IMR-90 (cell line): ENCODE results near the gene XYLB. TPM values are rescaled to one million over a fixed set of nuclear protein-coding genes. Genes with fewer than 3 reads are reported as not detected.

ENCODE experiments used
- ATAC-seq: fragments of 200-7000 bp; cut with Tn5 transposase; 2 replicates; pipeline ENCODE4 v1.9.1; 2020; ENCODE audit warnings: low read depth, mild to moderate bottlenecking, moderate library complexity
- BruUV-seq: library from RNA; stranded (reverse); fragments of 400-500 nt; replicated peaks from 2 replicates; lab custom pipeline; 2021; lab: Mats Ljungman, UMichigan
- CTCF ChIA-PET: fragments of 300-600 bp; formaldehyde crosslinking; extraction: SDS; loops from one replicate; lab custom pipeline; 2021; ENCODE audit warnings: antibody characterized with exemption; lab: Yijun Ruan, JAX
- POLR2A ChIA-PET: fragments of 300-600 bp; sonication (Branson Sonifier 250); formaldehyde crosslinking; loops from one replicate; lab custom pipeline; 2022; ENCODE audit warnings: antibody characterized with exemption; ENCODE audit not compliant: unreplicated experiment; lab: Charles Lee
- DNase-seq: peaks from one replicate; pipeline ENCODE4 v3.0.0; 2013
- H2AFZ ChIP-seq: replicated peaks from 2 replicates; pipeline ENCODE3; 2013; ENCODE audit warnings: low read length, mild to moderate bottlenecking; ENCODE audit not compliant: poor library complexity
- H2AK5ac ChIP-seq: 2 replicates; pipeline ENCODE4 v1.6.1; 2013; ENCODE audit warnings: low read depth, low read length, inconsistent platforms
- H2AK9ac ChIP-seq: replicated peaks from 2 replicates; pipeline ENCODE3; 2013; ENCODE audit warnings: mild to moderate bottlenecking, low read depth, low read length, moderate library complexity; ENCODE audit not compliant: poor library complexity
- H2BK120ac ChIP-seq: 2 replicates; pipeline ENCODE4 v1.6.1; 2013; ENCODE audit warnings: low read depth, low read length, inconsistent platforms
- H2BK15ac ChIP-seq: 3 replicates; pipeline ENCODE4 v1.6.1; 2013; ENCODE audit warnings: low read depth, low read length, inconsistent platforms
- H2BK20ac ChIP-seq: 2 replicates; pipeline ENCODE4 v1.6.1; 2013; ENCODE audit warnings: low read depth, mild to moderate bottlenecking, inconsistent platforms, low read length, moderate library complexity
- H2BK5ac ChIP-seq: 2 replicates; pipeline ENCODE4 v1.6.1; 2013; ENCODE audit warnings: mild to moderate bottlenecking, low read depth, low read length, inconsistent platforms; ENCODE audit not compliant: poor library complexity, severe bottlenecking
- H3K14ac ChIP-seq: replicated peaks from 2 replicates; pipeline ENCODE4 v1.6.1; 2013; ENCODE audit warnings: low read depth, low read length, inconsistent platforms
- H3K18ac ChIP-seq: 2 replicates; pipeline ENCODE4 v1.6.1; 2013; ENCODE audit warnings: low read depth, low read length, control low read depth
- H3K23ac ChIP-seq: 2 replicates; pipeline ENCODE4 v1.6.1; 2013; ENCODE audit warnings: low read depth, low read length, inconsistent platforms
- H3K27ac ChIP-seq: 2 replicates; pipeline ENCODE4 v1.5.1; 2013; ENCODE audit warnings: mild to moderate bottlenecking, control low read depth, low read length; ENCODE audit not compliant: insufficient read depth
- H3K27me3 ChIP-seq: 2 replicates; pipeline ENCODE4 v1.6.1; 2013; ENCODE audit warnings: low read length; ENCODE audit not compliant: control insufficient read depth, insufficient read depth
- H3K36me3 ChIP-seq: 2 replicates; pipeline ENCODE4 v1.6.1; 2013; ENCODE audit warnings: low read length, mixed read lengths; ENCODE audit not compliant: control insufficient read depth, insufficient read depth
- H3K4ac ChIP-seq: 2 replicates; pipeline ENCODE4 v1.6.1; 2013; ENCODE audit warnings: low read depth, low read length, inconsistent platforms
- H3K4me1 ChIP-seq: 2 replicates; pipeline ENCODE4 v1.6.1; 2013; ENCODE audit warnings: low read length, mixed read lengths; ENCODE audit not compliant: control insufficient read depth, insufficient read depth
- H3K4me2 ChIP-seq: 2 replicates; pipeline ENCODE4 v1.6.1; 2013; ENCODE audit warnings: low read depth, mild to moderate bottlenecking, control low read depth, low read length, moderate library complexity
- H3K4me3 ChIP-seq: 2 replicates; pipeline ENCODE4 v1.5.1; 2013; ENCODE audit warnings: low read depth, mild to moderate bottlenecking, control low read depth, low read length, moderate library complexity; ENCODE audit not compliant: insufficient read depth
- H3K56ac ChIP-seq: 2 replicates; pipeline ENCODE4 v1.6.1; 2013; ENCODE audit warnings: low read length, inconsistent platforms; ENCODE audit not compliant: insufficient read depth; ENCODE audit errors: extremely low read depth
- H3K79me1 ChIP-seq, 2 experiments: 2 replicates each; pipeline ENCODE4 v1.6.1; 2013; ENCODE audit warnings: low read length in 2 of 2, inconsistent platforms in 1 of 2, low read depth in 1 of 2
- H3K9ac ChIP-seq: 2 replicates; pipeline ENCODE4 v1.6.1; 2013; ENCODE audit warnings: low read depth, low read length, control low read depth
- H3K9me1 ChIP-seq: 2 replicates; pipeline ENCODE4 v1.6.1; 2013; ENCODE audit warnings: low read length, inconsistent platforms; ENCODE audit not compliant: insufficient read depth
- H3K9me3 ChIP-seq: 2 replicates; pipeline ENCODE4 v1.6.1; 2013; ENCODE audit warnings: low read length; ENCODE audit not compliant: control insufficient read depth, insufficient read depth
- H4K20me1 ChIP-seq: 2 replicates; pipeline ENCODE4 v1.6.1; 2013; ENCODE audit warnings: low read length, inconsistent platforms; ENCODE audit not compliant: insufficient read depth
- H4K5ac ChIP-seq: 2 replicates; pipeline ENCODE4 v1.6.1; 2013; ENCODE audit warnings: mild to moderate bottlenecking, low read depth, low read length, control low read depth
- H4K8ac ChIP-seq, 2 experiments: 2 replicates each; pipeline ENCODE4 v1.6.1; 2013; ENCODE audit warnings: low read depth in 2 of 2, low read length in 2 of 2, control low read depth in 1 of 2, inconsistent platforms in 1 of 2
- H4K91ac ChIP-seq: 2 replicates; pipeline ENCODE4 v1.6.1; 2013; ENCODE audit warnings: low read depth, low read length, inconsistent platforms; ENCODE audit not compliant: insufficient read depth
- BHLHE40 ChIP-seq: fragments of 150-350 bp; IDR thresholded peaks from 2 replicates; pipeline ENCODE4 v1.6.1; 2016; ENCODE audit warnings: mild to moderate bottlenecking, low read depth, low read length
- ELK1 ChIP-seq: fragments of 150-350 bp; IDR thresholded peaks from 2 replicates; pipeline ENCODE4 v1.6.1; 2016; ENCODE audit warnings: low read depth, mild to moderate bottlenecking, low read length, moderate library complexity, borderline replicate concordance
- FOS ChIP-seq: fragments of 150-350 bp; IDR thresholded peaks from 2 replicates; pipeline ENCODE4 v1.6.1; 2016; ENCODE audit warnings: low read depth, low read length
- MAZ ChIP-seq: IDR thresholded peaks from 2 replicates; pipeline ENCODE4 v1.6.1; 2012; ENCODE audit warnings: low read depth, mild to moderate bottlenecking, low read length, improper control_type of control experiment, moderate library complexity, borderline replicate concordance
- MXI1 ChIP-seq: IDR thresholded peaks from 2 replicates; pipeline ENCODE4 v1.6.1; 2012; ENCODE audit warnings: low read depth, mild to moderate bottlenecking, low read length, moderate library complexity, borderline replicate concordance
- NFE2L2 ChIP-seq: fragments of 150-350 bp; IDR thresholded peaks from 2 replicates; pipeline ENCODE4 v1.6.1; 2016; ENCODE audit warnings: low read depth, mild to moderate bottlenecking, low read length
- RAD21 ChIP-seq: IDR thresholded peaks from 2 replicates; pipeline ENCODE4 v1.6.1; 2012; ENCODE audit warnings: low read length, improper control_type of control experiment
- WGBS, 2 experiments: methylation state at CpG; one replicate each; pipeline versions ENCODE4 v1.1.5 to v1.1.7; 2013; ENCODE audit warnings: missing lambda C conversion rate in 2 of 2; ENCODE audit not compliant: insufficient read length in 1 of 2; ENCODE audit errors: extremely low coverage in 2 of 2; 5-methylcytosine and 5-hydroxymethylcytosine counted together
- dilution Hi-C: fragments of 300-500 bp; cut with HindIII; formaldehyde crosslinking; loops from one replicate; pipeline ENCODE4 v1.14.3; 2018; ENCODE audit warnings: low sequenced_read_pairs; ENCODE audit not compliant: unreplicated experiment
- in situ Hi-C: fragments of 300-500 bp; cut with MboI; formaldehyde crosslinking; loops from 3 replicates; pipeline ENCODE4 v1.14.3; 2019; ENCODE audit warnings: low sequenced_read_pairs, inconsistent platforms, mixed read lengths
- intact Hi-C: fragments of 100-400 bp; cut with micrococcal nuclease; formaldehyde crosslinking; loops from 2 replicates; pipeline ENCODE4 v1.10.0; 2022
- polyA plus RNA-seq, 3 experiments: library from polyadenylated mRNA; depleted of rRNA; stranded (reverse); fragments of >200 nt; gene quantifications; 2 replicates each; pipeline ENCODE4 v1.2.3, GENCODE V29; 2012; ENCODE audit warnings: low replicate concordance in 1 of 3
- total RNA-seq: library from RNA; depleted of rRNA; stranded (reverse); fragments of >200 nt; gene quantifications from 2 replicates; pipeline ENCODE4 v1.2.3, GENCODE V29; 2012
- TF ChIP-seq, protein P1 (sequence below): fragments of 150-350 bp; IDR thresholded peaks from 2 replicates; pipeline ENCODE4 v1.6.1; 2017; ENCODE audit warnings: mild to moderate bottlenecking, antibody characterized with exemption, low read length, low read depth

XYLB gene
- total and polyA plus RNA-seq, 2 of the 4 experiments (the other 2 are of a cell fraction), result 3.0 to 3.4 TPM

- no peak for TF ChIP-seq NFE2L2
- TF ChIP-seq FOS, result no peak
These were observed 107.7 kb downstream of the XYLB start (continued) for GRCh38 chr3:38454178-38454883.

- Histone ChIP-seq H3K4ac (peak overlapping the region; percentile 20; the same call in 1 of the 2 replicates), H3K27me3 (no peaks in the 10 kb centered on the region), H3K4me2 (peak overlapping the region; percentile 98), H3K9me3 (no peaks in the 10 kb centered on the region), H2BK120ac (no peak overlapping the region), H2BK15ac (no peak overlapping the region), H2BK20ac (no peak overlapping the region), H2AK9ac (peak overlapping the region; percentile 96), H3K9me1 (peaks cover 6% of the 10 kb centered on the region; the same call in 1 of the 2 replicates), H4K91ac (no peak overlapping the region), H2AFZ (peak overlapping the region; percentile 96), H2AK5ac (peak overlapping the region; percentile 43; the same call in 1 of the 2 replicates), H3K9ac (peak overlapping the region; percentile 98), H4K20me1 (peaks cover 18% of the 10 kb centered on the region), H3K18ac (no peak overlapping the region), H4K5ac (no peak overlapping the region), H3K79me1 (peaks cover 19 to 39% of the 10 kb centered on the region in 2 experiments; a peak in 3 of 4 replicates), H2BK5ac (no peak overlapping the region), H3K27ac (peak overlapping the region; percentile 22; the same call in 1 of the 2 replicates), H3K36me3 (no peaks in the 10 kb centered on the region), H4K8ac (peak overlapping the region; percentile 31 to 40; a peak in 2 of 4 replicates), H3K23ac (peak overlapping the region; percentile 79), H3K14ac (no peak overlapping the region), H3K56ac (no peak overlapping the region), H3K4me3 (peak overlapping the region; percentile 97), H3K4me1 (peaks cover 3% of the 10 kb centered on the region; the same call in 1 of the 2 replicates)
- intact Hi-C loops (loop anchor here (5.0 kb wide), 1 partner anchor 108 kb away; the partner anchor contains the start of gene XYLB), in situ Hi-C loops (no loop called here), dilution Hi-C loops (no loop called here)
- no TSS peak for BruUV-seq
- POLR2A ChIA-PET, result interaction anchor here (1.1 kb wide), 1 partner anchor 10 kb away, joined by 4 read pairs; no protein-coding TSS in a partner anchor
- DNase-seq, result peak; percentile 27
- ATAC-seq, result peak; percentile 50
- CTCF ChIA-PET, result no interaction called here
- 2% methylated on average over 11 of the region's 72 CpGs; no CpG with 5 or more reads in 1 of the 2 experiments for WGBS, 2 experiments
- TF ChIP-seq ELK1 (no peak), MXI1 (peak; percentile 65; the same call in 1 of the 2 replicates), NFE2L2 (no peak), BHLHE40 (peak; percentile 18; the same call in 1 of the 2 replicates), RAD21 (no peak), MAZ (no peak)
- TF ChIP-seq, protein P1, sequence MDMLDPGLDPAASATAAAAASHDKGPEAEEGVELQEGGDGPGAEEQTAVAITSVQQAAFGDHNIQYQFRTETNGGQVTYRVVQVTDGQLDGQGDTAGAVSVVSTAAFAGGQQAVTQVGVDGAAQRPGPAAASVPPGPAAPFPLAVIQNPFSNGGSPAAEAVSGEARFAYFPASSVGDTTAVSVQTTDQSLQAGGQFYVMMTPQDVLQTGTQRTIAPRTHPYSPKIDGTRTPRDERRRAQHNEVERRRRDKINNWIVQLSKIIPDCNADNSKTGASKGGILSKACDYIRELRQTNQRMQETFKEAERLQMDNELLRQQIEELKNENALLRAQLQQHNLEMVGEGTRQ, result no peak
These were observed 108.5 kb downstream of the XYLB start for GRCh38 chr3:38454884-38455638.
